Pulmonary artery endothelial cell (primary cell): ENCODE measurements around the gene ZNF333. TPM values are rescaled to one million over a fixed set of nuclear protein-coding genes. Genes with fewer than 3 reads are reported as not detected.

ENCODE experiments used
- total RNA-seq: library from RNA; depleted of rRNA; stranded (reverse); fragments of >200 nt; gene quantifications from 2 replicates; pipeline ENCODE4 v1.2.3, GENCODE V29; 2014

The ZNF333 gene
- total RNA-seq, 1 donor from 2014 or later: 12.3 TPM

Other genes with a start within 250 kb of the ZNF333 start
- 0.71 and 0.73 TPM in 2 replicates for gene PTGER1, start 214.7 kb upstream of the ZNF333 start, total RNA-seq
- 133 and 138 TPM in 2 replicates for gene GIPC1, start 193.9 kb upstream of the ZNF333 start, total RNA-seq
- gene DNAJB1, start 171.7 kb upstream of the ZNF333 start, total RNA-seq: 31.5 and 107 TPM in 2 replicates
- gene TECR, start 160.5 kb upstream of the ZNF333 start, total RNA-seq: 27.3 and 28.7 TPM in 2 replicates
- gene NDUFB7, start 118.0 kb upstream of the ZNF333 start, total RNA-seq: 225 and 263 TPM in 2 replicates
- not detected in 2 replicates for gene CLEC17A, start 107.0 kb upstream of the ZNF333 start, total RNA-seq
- not detected in 2 replicates for gene ADGRE3, start 15.2 kb upstream of the ZNF333 start, total RNA-seq
- not detected in 2 replicates for gene ADGRE2, start 88.5 kb downstream of the ZNF333 start, total RNA-seq
- not detected in 2 replicates for gene OR7A5, start 145.1 kb downstream of the ZNF333 start, total RNA-seq
- gene OR7C1, start 145.1 kb downstream of the ZNF333 start, total RNA-seq: not detected in 2 replicates
- not detected in 2 replicates for gene OR7A10, start 158.9 kb downstream of the ZNF333 start, total RNA-seq
- gene OR7A17, start 196.1 kb downstream of the ZNF333 start, total RNA-seq: not detected in 2 replicates